WI38 (cell line): ENCODE results near the gene ZNF460.
"Not testable (repeated sequence)": the region's sequence is repeated elsewhere in the genome, so short reads cannot be mapped to it uniquely, and the experiment has no call there.

Experiments used
- H3K4me3 ChIP-seq: 2 replicates; pipeline ENCODE4 v1.5.1; 2011; ENCODE audit warnings: low read depth, mild to moderate bottlenecking, control low read depth, low read length
- TF ChIP-seq, protein P1 (sequence below): IDR thresholded peaks from 2 replicates; pipeline ENCODE4 v1.5.1; 2012; ENCODE audit warnings: low read depth, mild to moderate bottlenecking, control low read depth, low read length

The ZNF460 gene

DNA sequence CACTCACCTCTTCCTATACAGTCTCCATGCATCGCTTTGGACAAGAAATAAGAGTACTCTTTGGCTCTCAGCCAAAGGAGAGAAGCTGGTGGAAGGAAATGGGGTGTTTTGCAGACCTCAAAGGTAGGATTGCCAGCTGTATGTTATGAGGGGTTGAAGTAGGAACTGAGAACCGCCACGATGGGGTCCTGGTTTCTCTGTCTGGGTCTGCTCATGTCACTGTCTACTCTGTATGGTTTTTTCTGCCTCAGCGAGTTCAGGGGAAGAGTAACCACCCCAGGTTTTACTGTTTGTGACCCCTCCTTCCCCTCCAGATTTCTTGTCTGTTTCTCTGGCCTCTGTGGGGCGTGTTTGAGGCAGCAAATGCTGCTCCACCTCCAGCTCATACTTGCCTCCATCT, 35.8 kb upstream of the ZNF460 start:
- TF ChIP-seq, protein P1, sequence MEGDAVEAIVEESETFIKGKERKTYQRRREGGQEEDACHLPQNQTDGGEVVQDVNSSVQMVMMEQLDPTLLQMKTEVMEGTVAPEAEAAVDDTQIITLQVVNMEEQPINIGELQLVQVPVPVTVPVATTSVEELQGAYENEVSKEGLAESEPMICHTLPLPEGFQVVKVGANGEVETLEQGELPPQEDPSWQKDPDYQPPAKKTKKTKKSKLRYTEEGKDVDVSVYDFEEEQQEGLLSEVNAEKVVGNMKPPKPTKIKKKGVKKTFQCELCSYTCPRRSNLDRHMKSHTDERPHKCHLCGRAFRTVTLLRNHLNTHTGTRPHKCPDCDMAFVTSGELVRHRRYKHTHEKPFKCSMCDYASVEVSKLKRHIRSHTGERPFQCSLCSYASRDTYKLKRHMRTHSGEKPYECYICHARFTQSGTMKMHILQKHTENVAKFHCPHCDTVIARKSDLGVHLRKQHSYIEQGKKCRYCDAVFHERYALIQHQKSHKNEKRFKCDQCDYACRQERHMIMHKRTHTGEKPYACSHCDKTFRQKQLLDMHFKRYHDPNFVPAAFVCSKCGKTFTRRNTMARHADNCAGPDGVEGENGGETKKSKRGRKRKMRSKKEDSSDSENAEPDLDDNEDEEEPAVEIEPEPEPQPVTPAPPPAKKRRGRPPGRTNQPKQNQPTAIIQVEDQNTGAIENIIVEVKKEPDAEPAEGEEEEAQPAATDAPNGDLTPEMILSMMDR = no peak
- H3K4me3 ChIP-seq = no peak overlapping the region

DNA sequence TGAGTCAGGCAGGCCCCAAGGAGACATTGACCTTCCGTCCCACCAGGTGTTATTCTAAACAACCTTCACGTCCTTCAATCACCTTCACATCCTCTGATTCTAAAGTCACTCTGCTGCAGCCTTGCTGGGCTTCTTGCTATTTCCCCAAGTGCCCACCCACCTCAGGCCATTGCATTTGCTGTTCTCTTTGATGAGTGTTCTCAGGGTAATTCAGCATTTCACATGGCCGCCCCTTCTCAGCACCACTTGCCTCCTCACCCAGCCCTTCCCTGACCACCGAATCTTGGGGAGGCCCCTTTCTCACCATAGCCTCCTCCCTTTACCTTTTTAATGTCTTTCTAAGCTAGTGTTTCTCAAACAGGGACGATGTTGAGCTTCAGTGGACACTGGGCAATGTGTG, 35.2 kb upstream of the ZNF460 start:
- H3K4me3 ChIP-seq = no peak overlapping the region
- TF ChIP-seq, protein P1 = no peak

DNA sequence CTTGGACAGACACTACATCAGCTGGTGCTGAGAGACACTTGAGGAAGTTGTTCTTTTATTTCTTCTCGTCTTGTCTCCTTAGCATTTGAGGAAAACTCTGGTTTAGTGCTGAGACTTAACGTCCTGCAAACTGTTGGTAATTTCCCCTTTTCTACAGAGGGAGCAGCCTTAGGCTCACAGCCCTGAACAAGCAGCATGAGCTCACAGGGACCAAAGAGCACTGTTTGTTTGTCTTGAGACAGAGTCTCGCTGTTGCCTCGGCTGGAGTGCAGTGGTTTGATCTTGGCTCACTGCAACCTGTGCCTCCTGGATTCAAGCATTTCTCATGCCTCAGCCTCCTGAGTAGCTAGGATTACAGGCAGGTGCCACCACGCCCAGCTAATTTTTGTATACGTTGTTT, 34.3 kb upstream of the ZNF460 start:
- no peak overlapping the region for H3K4me3 ChIP-seq
- TF ChIP-seq, protein P1 = no peak

DNA sequence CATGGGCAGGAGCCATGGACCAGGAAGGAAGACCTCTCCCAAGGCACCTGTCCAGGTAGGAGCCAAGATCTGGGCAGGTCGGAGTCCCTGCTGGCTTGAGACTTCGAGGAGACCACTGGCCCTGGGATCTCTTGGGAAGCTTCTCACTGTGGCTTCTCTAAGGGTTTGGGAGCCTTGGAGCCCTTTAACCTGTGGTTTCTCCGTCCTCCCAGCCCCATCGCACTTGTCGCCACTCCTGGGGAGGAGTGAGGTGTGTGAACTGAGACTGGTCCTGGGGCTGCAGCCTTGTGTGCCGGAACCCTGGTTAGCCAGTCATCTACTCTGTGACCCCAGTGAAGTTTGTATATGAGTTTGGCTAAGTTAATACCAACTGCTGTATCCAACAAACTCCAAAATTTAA, 31.6 kb upstream of the ZNF460 start:
- H3K4me3 ChIP-seq = no peak overlapping the region
- TF ChIP-seq, protein P1 = no peak

DNA sequence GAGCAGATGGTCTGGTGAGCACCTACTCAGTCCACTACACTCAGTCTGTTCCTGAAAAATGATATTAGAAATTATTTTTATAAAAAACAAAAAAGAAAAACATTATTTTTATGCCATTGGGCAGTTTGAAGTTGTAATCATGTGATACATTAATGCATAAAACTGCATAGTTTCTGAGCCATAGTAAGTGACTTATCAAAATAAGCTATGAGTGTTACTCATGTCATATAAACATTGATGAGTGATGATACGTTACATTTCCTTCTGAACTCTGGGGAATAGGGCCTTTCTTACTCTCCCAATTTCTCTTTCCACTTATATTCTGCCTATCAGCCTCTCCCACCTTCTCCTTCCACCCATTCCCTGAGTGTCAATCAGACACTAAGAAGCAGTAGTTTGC, 31.0 kb upstream of the ZNF460 start:
- TF ChIP-seq, protein P1 = no peak
- no peak overlapping the region for H3K4me3 ChIP-seq

DNA sequence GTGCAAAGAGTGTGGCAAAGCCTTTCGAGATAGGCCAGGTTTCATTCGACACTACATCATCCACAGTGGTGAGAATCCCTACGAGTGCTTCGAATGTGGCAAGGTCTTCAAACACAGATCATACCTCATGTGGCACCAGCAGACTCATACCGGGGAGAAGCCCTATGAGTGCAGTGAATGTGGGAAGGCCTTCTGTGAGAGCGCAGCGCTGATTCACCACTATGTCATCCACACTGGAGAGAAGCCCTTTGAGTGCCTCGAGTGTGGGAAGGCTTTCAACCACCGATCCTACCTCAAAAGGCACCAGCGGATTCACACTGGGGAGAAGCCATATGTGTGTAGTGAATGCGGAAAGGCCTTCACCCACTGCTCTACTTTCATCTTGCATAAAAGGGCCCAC, 26.5 kb upstream of the ZNF460 start:
- not testable (repeated sequence) for H3K4me3 ChIP-seq

DNA sequence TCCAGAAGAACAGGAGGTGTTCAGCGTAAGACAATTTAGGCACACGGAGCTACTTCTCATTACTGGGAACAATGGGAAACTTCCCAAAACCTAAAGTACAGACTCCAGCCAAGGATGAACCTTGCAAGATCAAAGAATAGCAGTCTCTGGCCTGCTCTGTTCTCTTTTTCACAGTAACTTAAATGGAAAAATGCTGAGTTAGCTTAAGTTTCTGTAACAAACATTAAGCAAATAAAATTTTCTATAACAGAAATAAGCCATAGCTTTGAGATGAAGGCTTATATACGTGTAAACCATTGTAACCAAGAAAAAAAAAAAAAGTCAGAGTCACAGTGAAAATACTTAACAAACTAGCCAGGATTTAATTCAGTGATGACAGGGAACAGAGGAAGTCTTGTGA, 18.2 kb upstream of the ZNF460 start:
- TF ChIP-seq, protein P1 = no peak

DNA sequence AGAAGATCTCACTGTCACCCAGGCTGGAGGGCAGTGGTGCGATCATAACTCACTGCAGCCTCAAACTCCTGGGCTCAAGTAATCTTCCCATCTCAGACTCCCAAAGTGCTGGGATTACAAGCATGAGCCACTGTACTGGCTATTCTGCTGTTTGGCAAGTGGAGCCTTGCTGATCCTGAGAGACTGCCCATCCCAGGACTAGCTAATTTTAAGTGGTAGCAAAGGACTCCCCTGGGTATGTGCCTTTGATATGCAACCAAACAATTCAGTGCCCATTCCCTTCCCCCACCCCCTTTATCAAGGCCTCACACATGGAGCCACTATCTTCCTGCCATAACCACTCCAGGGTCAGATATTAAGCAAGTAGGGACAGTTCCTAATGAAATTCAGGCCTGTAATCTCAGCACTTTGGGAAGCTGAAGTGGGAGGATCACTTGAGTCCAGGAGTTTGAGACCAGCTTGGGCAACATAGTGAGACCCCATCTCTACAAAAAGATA, 17.0 kb upstream of the ZNF460 start:
- TF ChIP-seq, protein P1 = no peak
- H3K4me3 ChIP-seq = no peak overlapping the region

More for the DNA sequence above, 18.2 kb upstream of the ZNF460 start:
- no peak overlapping the region for H3K4me3 ChIP-seq
